Nephron progenitor cell (in vitro differentiated cells): Measurements from ENCODE around the gene DNASE1.
A peak's percentile ranks its signal among the peaks of the same experiment; 100 is the strongest.

Experiments
- DNase-seq: peaks from one replicate; pipeline ENCODE4 v3.0.0; 2021
- H3K27ac Mint-ChIP-seq: 2 replicates; pipeline ENCODE4 v1.8.0; 2021; ENCODE audit warnings: mild to moderate bottlenecking, moderate library complexity, mixed read lengths
- H3K27me3 Mint-ChIP-seq: 2 replicates; pipeline ENCODE4 v1.8.0; 2021; ENCODE audit warnings: mild to moderate bottlenecking, low read depth, mixed read lengths; ENCODE audit not compliant: poor library complexity
- H3K36me3 Mint-ChIP-seq: 2 replicates; pipeline ENCODE4 v1.8.0; 2021; ENCODE audit warnings: low read depth, mixed read lengths
- H3K4me1 Mint-ChIP-seq: 2 replicates; pipeline ENCODE4 v1.8.0; 2021; ENCODE audit warnings: mixed read lengths
- H3K4me3 Mint-ChIP-seq: 2 replicates; pipeline ENCODE4 v1.8.0; 2021; ENCODE audit warnings: mild to moderate bottlenecking, moderate library complexity, mixed read lengths
- H3K9me3 Mint-ChIP-seq: 2 replicates; pipeline ENCODE4 v1.8.0; 2021; ENCODE audit warnings: mild to moderate bottlenecking, moderate library complexity, mixed read lengths
- CTCF ChIP-seq: fragments of 200-600 bp; sonication (generic); IDR thresholded peaks from 2 replicates; pipeline ENCODE4 v1.5.0; 2021; ENCODE audit warnings: antibody characterized with exemption

DNASE1 gene

GRCh38 chr16:3661311-3661710 is 6.8 kb downstream of the DNASE1 start:
- Mint-ChIP-seq H3K27me3 (no peaks in the 10 kb centered on the region), H3K9me3 (no peaks in the 10 kb centered on the region), H3K27ac (no peak overlapping the region), H3K36me3 (peaks cover 57% of the 10 kb centered on the region), H3K4me1 (no peaks in the 10 kb centered on the region), H3K4me3 (no peak overlapping the region)
- DNase-seq = no peak
- no peak for TF ChIP-seq CTCF

- Mint-ChIP-seq H3K9me3 (no peaks in the 10 kb centered on the region), H3K4me1 (no peaks in the 10 kb centered on the region), H3K27me3 (no peaks in the 10 kb centered on the region), H3K36me3 (peaks cover 59% of the 10 kb centered on the region), H3K4me3 (no peak overlapping the region), H3K27ac (no peak overlapping the region)
- DNase-seq = no peak
- TF ChIP-seq CTCF = no peak
These were observed 7.4 kb downstream of the DNASE1 start for GRCh38 chr16:3661922-3662321.

GRCh38 chr16:3662601-3663000 is 8.1 kb downstream of the DNASE1 start:
- Mint-ChIP-seq H3K27me3 (no peaks in the 10 kb centered on the region), H3K9me3 (no peaks in the 10 kb centered on the region), H3K36me3 (peaks cover 57% of the 10 kb centered on the region), H3K4me3 (no peak overlapping the region), H3K4me1 (no peaks in the 10 kb centered on the region), H3K27ac (peak overlapping the region; percentile 45)
- TF ChIP-seq CTCF = no peak
- DNase-seq = no peak

- no peak overlapping the region for H3K27ac Mint-ChIP-seq
- no peaks in the 10 kb centered on the region for H3K9me3 Mint-ChIP-seq
- peaks cover 60% of the 10 kb centered on the region for H3K36me3 Mint-ChIP-seq
- H3K27me3 Mint-ChIP-seq = no peaks in the 10 kb centered on the region
- no peak for TF ChIP-seq CTCF
- H3K4me3 Mint-ChIP-seq = no peak overlapping the region
- DNase-seq = no peak
- H3K4me1 Mint-ChIP-seq = no peaks in the 10 kb centered on the region
These were observed 9.9 kb downstream of the DNASE1 start for GRCh38 chr16:3664187-3664896.

- Mint-ChIP-seq H3K4me1 (no peaks in the 10 kb centered on the region), H3K27me3 (no peaks in the 10 kb centered on the region), H3K4me3 (no peak overlapping the region), H3K9me3 (no peaks in the 10 kb centered on the region), H3K27ac (no peak overlapping the region), H3K36me3 (peaks cover 58% of the 10 kb centered on the region)
- no peak for DNase-seq
- TF ChIP-seq CTCF = no peak
These were observed 11.0 kb downstream of the DNASE1 start for GRCh38 chr16:3665508-3665907.

GRCh38 chr16:3668626-3669025 is 14.1 kb downstream of the DNASE1 start:
- Mint-ChIP-seq H3K4me3 (no peak overlapping the region), H3K36me3 (peaks cover 67% of the 10 kb centered on the region), H3K27ac (no peak overlapping the region), H3K27me3 (no peaks in the 10 kb centered on the region), H3K9me3 (no peaks in the 10 kb centered on the region), H3K4me1 (no peaks in the 10 kb centered on the region)
- no peak for DNase-seq
- TF ChIP-seq CTCF = no peak
